GM18861 (cell line): ENCODE results near the gene OR10W1.
A peak's percentile ranks its signal among the peaks of the same experiment; 100 is the strongest.

Experiments
- ATAC-seq: cut with Tn5 transposase; IDR thresholded peaks from one replicate; pipeline ENCODE4 v1.9.1; 2021; ENCODE audit not compliant: unreplicated experiment

The OR10W1 gene

DNA sequence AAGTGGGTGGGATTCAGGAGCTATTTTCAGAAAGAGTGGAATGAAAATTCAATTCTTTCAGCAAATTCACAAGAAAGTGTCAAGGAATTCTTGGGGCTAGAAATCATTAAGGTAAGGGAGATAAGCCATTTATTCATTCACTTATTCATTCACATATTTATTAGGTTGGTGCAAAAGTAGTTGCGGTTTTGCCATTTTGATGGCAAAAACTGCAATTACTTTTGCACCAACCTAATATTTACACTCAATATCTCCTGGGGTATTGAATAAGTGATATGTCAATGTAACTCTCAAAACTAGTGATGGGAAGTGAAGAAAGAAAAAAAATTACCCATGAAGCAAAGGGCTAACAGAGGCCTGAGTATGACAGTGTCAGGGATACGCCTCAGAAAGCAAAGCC lies at the start of gene OR10W1:
Gene OR10W1, minus strand, starts transcription at position 119 of the 400 bp plus-strand sequence. CDS start 402 bp downstream, outside the sequence.
- ATAC-seq, result no peak

DNA sequence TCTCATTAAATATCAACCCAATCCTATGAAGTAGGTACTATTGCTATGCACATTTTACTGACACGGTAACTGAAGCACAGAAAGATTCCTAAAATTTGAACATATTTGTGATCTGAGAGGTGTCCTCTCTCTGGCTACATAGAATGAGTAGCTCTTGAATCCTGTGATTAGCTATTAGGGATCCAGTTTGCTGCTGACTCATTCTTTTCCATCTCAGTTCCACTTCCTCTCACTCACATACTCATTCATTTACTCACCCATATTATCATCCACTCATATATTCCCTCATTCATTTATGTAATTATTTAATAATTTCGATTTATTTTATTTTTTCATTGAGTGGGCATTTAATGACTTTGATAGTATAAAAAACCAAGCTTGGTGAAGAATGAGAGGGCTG lies 48.1 kb upstream of the OR10W1 start:
- no peak for ATAC-seq

DNA sequence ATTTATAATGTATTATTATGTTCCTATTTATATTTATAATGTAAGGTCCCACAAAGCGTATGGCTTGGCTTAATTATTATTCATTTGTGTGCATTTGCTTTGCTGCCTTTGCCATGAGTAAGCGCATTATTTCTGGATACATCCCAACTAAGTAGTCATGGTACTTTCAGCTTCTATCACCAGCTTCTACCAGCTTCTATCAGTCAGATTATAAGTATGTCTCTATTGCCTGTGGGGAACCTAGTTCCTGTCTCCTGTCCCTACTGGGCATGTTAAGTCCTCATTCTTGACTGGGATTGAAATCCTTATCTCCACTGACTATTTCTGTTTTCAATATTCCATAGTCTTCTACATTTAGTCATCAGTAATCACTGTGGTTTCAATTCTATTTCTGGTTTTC lies 33.5 kb upstream of the OR10W1 start:
- no peak for ATAC-seq

GRCh38 chr11:58292017-58292416 lies 24.0 kb upstream of the OR10W1 start:
- ATAC-seq, result no peak

DNA sequence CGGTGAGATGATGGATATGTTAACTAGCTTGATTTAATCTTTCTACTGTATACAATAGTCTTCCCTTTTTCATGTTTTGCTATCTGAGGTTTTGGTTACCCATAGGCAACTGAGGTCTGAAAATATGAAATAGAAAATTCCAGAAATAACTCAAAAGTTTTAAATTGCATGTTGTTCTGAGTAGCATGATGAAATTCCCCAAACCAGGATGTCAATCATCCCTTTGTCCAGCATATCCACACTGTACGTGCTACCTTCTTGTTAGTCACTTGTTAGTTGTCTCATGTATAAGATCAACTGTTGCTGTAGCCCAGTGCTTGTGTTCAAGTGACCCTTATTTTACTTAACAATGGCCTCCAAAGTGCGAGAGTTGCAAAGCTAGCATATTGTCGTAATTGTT lies 21.2 kb upstream of the OR10W1 start:
- ATAC-seq, result no peak

- peak; percentile 75 for ATAC-seq
These were observed 18.2 kb upstream of the OR10W1 start for GRCh38 chr11:58286249-58286648.

- no peak for ATAC-seq
These were observed 17.5 kb upstream of the OR10W1 start for GRCh38 chr11:58285483-58286040.

DNA sequence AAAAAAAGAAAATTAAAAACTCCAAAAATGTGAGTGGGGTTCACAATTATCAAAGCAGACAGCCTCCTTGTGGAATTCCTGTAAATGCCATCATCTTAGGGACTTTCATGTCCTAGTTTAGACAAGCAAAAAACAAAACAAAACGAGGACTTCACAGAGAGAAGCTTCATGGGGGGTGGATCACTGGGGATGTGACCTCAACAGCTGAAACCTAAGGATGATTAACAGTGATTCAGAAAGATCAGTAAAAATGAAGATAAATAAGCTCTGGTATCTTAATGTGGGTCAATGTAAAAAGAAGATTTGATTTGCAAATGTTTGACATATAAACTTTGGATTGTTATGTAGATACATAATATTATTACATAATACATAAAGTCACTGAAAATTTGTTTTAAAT lies 8.1 kb upstream of the OR10W1 start:
- no peak for ATAC-seq

- no peak for ATAC-seq
These were observed 6.9 kb upstream of the OR10W1 start for GRCh38 chr11:58275002-58275401.

GRCh38 chr11:58259983-58260382 lies 8.1 kb downstream of the OR10W1 start:
- no peak for ATAC-seq

GRCh38 chr11:58254936-58255335 lies 13.1 kb downstream of the OR10W1 start:
- no peak for ATAC-seq

- no peak for ATAC-seq
These were observed 24.1 kb downstream of the OR10W1 start for GRCh38 chr11:58243954-58244353.

DNA sequence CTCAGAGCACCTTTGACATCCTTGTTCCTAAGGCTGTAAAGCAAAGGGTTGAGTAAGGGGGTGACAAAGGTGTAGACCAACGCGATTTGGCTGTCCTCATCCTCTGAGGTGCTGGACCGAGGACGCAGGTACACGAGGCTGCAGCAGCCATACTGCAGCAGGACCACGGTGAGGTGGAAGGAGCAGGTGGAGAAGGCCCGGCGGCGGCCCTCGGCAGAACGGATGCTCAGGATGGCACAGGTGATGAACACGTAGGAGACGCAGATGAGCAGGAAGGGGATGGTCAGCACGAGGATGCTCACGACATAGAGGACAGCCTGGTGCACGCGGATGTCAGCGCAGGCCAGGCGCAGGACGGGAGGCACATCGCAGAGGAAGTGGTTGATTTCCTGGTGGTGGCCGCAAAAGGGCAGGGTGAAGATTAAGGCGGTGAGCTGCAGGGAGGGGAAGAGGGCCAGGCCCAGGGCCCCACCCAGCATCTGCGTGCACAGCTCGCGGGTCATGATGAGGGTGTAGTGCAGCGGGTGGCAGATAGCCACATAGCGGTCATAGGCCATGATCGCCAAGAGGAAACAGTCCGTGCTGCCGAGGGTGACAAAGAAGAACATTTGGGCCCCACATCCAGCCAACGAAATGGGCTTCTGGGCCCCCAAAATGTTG lies 40.0 kb downstream of the OR10W1 start:
- no peak for ATAC-seq

DNA sequence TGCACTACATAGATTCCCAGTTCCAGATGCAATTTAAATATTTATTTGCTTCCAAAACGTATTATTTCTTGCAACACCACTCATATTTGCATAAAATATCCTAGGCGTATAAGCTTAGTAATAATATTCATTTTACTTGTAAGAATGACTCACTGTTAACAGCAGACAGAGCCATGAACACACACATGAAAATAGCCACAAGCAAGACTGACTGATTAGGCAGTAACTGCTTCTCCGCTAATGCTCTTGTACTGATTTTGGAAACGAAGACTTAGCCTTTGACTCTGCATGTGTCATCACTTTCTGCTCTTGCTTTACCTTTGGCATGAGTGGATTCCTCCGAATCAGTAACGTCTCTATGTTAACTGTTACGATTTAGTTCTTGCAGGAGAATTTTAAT lies 45.3 kb downstream of the OR10W1 start:
- no peak for ATAC-seq
